NCI-H748 (cell line): ENCODE measurements around the gene RDH11.
"Not testable (repeated sequence)": the region's sequence is repeated elsewhere in the genome, so short reads cannot be mapped to it uniquely, and the experiment has no call there.

ENCODE experiments used
- DNase-seq: peaks from one replicate; lab custom pipeline; 2025; ENCODE audit not compliant: unreplicated experiment; lab: John Stamatoyannopoulos, UW

Gene RDH11

GRCh38 chr14:67695394-67695949, at the start of gene RDH11:
TSS of gene RDH11 (minus strand) at chr14:67695764. CDS start at chr14:67695703, 61 bp downstream.
- DNase-seq: peak; percentile 95

GRCh38 chr14:67744046-67744445, 48.5 kb upstream of the RDH11 start:
- no peak for DNase-seq

GRCh38 chr14:67738740-67739504, 43.4 kb upstream of the RDH11 start:
- DNase-seq: no peak

GRCh38 chr14:67736771-67737170, 41.2 kb upstream of the RDH11 start:
- DNase-seq: no peak

GRCh38 chr14:67735336-67736147, 40.0 kb upstream of the RDH11 start:
- DNase-seq: no peak

- DNase-seq: no peak
Observed at GRCh38 chr14:67734675-67735074, 39.1 kb upstream of the RDH11 start.

GRCh38 chr14:67733616-67734015, 38.1 kb upstream of the RDH11 start:
- no peak for DNase-seq

GRCh38 chr14:67729072-67729885, 33.7 kb upstream of the RDH11 start:
- no peak for DNase-seq

GRCh38 chr14:67728258-67728657, 32.7 kb upstream of the RDH11 start:
- no peak for DNase-seq

- no peak for DNase-seq
Observed at GRCh38 chr14:67727361-67727760, 31.8 kb upstream of the RDH11 start.

GRCh38 chr14:67725171-67725570, 29.6 kb upstream of the RDH11 start:
- no peak for DNase-seq

GRCh38 chr14:67722293-67722692, 26.7 kb upstream of the RDH11 start:
- peak; percentile 29 for DNase-seq

GRCh38 chr14:67721875-67722274, 26.3 kb upstream of the RDH11 start:
- DNase-seq: no peak

- DNase-seq: no peak
Observed at GRCh38 chr14:67719866-67720265, 24.3 kb upstream of the RDH11 start.

GRCh38 chr14:67719385-67719784, 23.8 kb upstream of the RDH11 start:
- not testable (repeated sequence) for DNase-seq

- no peak for DNase-seq
Observed at GRCh38 chr14:67718265-67718664, 22.7 kb upstream of the RDH11 start.

GRCh38 chr14:67717048-67717447, 21.5 kb upstream of the RDH11 start:
- DNase-seq: no peak

GRCh38 chr14:67710209-67710608, 14.6 kb upstream of the RDH11 start:
- peak; percentile 8 for DNase-seq

GRCh38 chr14:67709796-67710195, 14.2 kb upstream of the RDH11 start:
- not testable (repeated sequence) for DNase-seq

- not testable (repeated sequence) for DNase-seq
Observed at GRCh38 chr14:67709346-67709745, 13.8 kb upstream of the RDH11 start.

GRCh38 chr14:67705211-67705610, 9.6 kb upstream of the RDH11 start:
- DNase-seq: no peak
